HG02938 (cell line): ENCODE data around the gene HDLBP.

ENCODE experiments used
- ATAC-seq: cut with Tn5 transposase; IDR thresholded peaks from one replicate; pipeline ENCODE4 v1.9.1; 2021; ENCODE audit warnings: mild to moderate bottlenecking, moderate library complexity; ENCODE audit not compliant: unreplicated experiment

The HDLBP gene

GRCh38 chr2:241182531-241183133 lies 132.8 kb downstream of the HDLBP start:
- no peak for ATAC-seq

GRCh38 chr2:241182126-241182525 lies 133.3 kb downstream of the HDLBP start:
- ATAC-seq, result no peak

GRCh38 chr2:241180495-241180894 lies 135.0 kb downstream of the HDLBP start:
- no peak for ATAC-seq

- ATAC-seq, result no peak
These were observed 135.6 kb downstream of the HDLBP start for GRCh38 chr2:241179899-241180298.

- no peak for ATAC-seq
These were observed 136.5 kb downstream of the HDLBP start for GRCh38 chr2:241178961-241179360.

- ATAC-seq, result no peak
These were observed 137.7 kb downstream of the HDLBP start for GRCh38 chr2:241177526-241178334.
